ENCODE data around the gene STXBP6.

The STXBP6 gene

GRCh38 chr14:25055992-25056687 lies 6.2 kb upstream of the STXBP6 start:
- H3K4me3 ChIP-seq (ENCODE audit: low read depth, low read length): no peak overlapping the region
- no peaks in the 10 kb centered on the region for H3K27me3 ChIP-seq (replicated peaks)
- no peaks in the 10 kb centered on the region for H3K36me3 ChIP-seq (replicated peaks)
- no peak overlapping the region for H3K27ac ChIP-seq
- DNase-seq: no peak
- in situ Hi-C loops (cut with HindIII; ENCODE audit: low pct_ligation_motif_present, low sequenced_read_pairs): no loop called here
- TF ChIP-seq, protein P1, sequence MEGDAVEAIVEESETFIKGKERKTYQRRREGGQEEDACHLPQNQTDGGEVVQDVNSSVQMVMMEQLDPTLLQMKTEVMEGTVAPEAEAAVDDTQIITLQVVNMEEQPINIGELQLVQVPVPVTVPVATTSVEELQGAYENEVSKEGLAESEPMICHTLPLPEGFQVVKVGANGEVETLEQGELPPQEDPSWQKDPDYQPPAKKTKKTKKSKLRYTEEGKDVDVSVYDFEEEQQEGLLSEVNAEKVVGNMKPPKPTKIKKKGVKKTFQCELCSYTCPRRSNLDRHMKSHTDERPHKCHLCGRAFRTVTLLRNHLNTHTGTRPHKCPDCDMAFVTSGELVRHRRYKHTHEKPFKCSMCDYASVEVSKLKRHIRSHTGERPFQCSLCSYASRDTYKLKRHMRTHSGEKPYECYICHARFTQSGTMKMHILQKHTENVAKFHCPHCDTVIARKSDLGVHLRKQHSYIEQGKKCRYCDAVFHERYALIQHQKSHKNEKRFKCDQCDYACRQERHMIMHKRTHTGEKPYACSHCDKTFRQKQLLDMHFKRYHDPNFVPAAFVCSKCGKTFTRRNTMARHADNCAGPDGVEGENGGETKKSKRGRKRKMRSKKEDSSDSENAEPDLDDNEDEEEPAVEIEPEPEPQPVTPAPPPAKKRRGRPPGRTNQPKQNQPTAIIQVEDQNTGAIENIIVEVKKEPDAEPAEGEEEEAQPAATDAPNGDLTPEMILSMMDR (IDR thresholded peaks at IDR 0.05; ENCODE audit: low read depth, low read length, missing control alignments): no peak

GRCh38 chr14:25055005-25055404 lies 5.1 kb upstream of the STXBP6 start:
- TF ChIP-seq, protein P1 (IDR thresholded peaks at IDR 0.05; ENCODE audit: low read depth, low read length, missing control alignments): no peak
- in situ Hi-C loops (cut with HindIII; ENCODE audit: low pct_ligation_motif_present, low sequenced_read_pairs): no loop called here
- H3K27ac ChIP-seq: no peak overlapping the region
- H3K36me3 ChIP-seq (replicated peaks): no peaks in the 10 kb centered on the region
- no peak overlapping the region for H3K4me3 ChIP-seq (ENCODE audit: low read depth, low read length)
- peaks cover 4% of the 10 kb centered on the region for H3K27me3 ChIP-seq (replicated peaks)
- no peak for DNase-seq

DNA sequence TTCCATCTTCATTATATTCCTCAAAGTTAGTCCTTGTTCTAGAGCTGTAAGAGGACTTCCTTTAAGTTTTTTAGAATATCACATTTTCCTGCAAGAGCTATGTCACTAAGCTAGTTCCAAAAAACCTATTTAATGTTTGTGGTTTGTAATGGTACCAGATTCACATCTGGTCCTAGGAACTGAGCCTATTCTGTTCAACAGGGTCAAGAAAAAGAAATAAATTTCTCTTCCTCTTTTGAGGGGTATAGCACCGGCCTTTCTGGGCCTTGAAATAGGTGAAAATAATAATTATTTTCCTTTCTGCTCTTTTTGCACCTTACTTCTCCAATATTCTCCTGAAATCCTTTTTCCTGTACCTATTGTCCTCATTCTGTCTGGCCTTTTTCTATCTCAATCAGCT lies 3.6 kb upstream of the STXBP6 start:
- Histone ChIP-seq H3K4me3 (ENCODE audit: low read depth, low read length) (no peak overlapping the region), H3K36me3 (replicated peaks) (no peaks in the 10 kb centered on the region), H3K27me3 (replicated peaks) (peaks cover 11% of the 10 kb centered on the region), H3K27ac (no peak overlapping the region)
- no peak for DNase-seq
- TF ChIP-seq, protein P1 (IDR thresholded peaks at IDR 0.05; ENCODE audit: low read depth, low read length, missing control alignments): no peak
- in situ Hi-C loops (cut with HindIII; ENCODE audit: low pct_ligation_motif_present, low sequenced_read_pairs): no loop called here

GRCh38 chr14:25052921-25053320 lies 3.0 kb upstream of the STXBP6 start:
- Histone ChIP-seq H3K27ac (no peak overlapping the region), H3K36me3 (replicated peaks) (no peaks in the 10 kb centered on the region), H3K27me3 (replicated peaks) (peaks cover 11% of the 10 kb centered on the region), H3K4me3 (ENCODE audit: low read depth, low read length) (no peak overlapping the region)
- TF ChIP-seq, protein P1 (IDR thresholded peaks at IDR 0.05; ENCODE audit: low read depth, low read length, missing control alignments): no peak
- in situ Hi-C loops (cut with HindIII; ENCODE audit: low pct_ligation_motif_present, low sequenced_read_pairs): no loop called here
- DNase-seq: no peak

DNA sequence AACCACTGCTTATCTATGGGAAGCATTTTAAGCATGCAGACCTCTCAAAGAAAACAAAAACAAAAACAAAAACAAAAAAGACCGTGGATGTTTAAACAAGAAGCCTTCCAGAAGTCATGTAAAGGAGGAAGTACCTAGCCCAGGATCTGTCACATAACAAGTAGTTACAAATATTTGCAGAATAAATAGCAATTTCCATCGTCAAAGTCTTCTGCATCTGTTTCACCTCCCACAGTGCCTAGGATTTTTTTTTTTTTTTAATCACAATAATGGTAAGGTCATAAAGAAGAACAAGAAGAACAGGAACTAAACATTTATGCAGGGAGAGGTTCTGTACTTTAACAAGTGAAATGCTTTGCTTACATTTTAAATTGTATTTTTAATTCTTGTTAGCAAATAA lies 2.4 kb upstream of the STXBP6 start:
- Histone ChIP-seq H3K27ac (no peak overlapping the region), H3K36me3 (replicated peaks) (no peaks in the 10 kb centered on the region), H3K4me3 (ENCODE audit: low read depth, low read length) (no peak overlapping the region), H3K27me3 (replicated peaks) (peaks cover 11% of the 10 kb centered on the region)
- in situ Hi-C loops (cut with HindIII; ENCODE audit: low pct_ligation_motif_present, low sequenced_read_pairs): no loop called here
- DNase-seq: no peak
- TF ChIP-seq, protein P1 (IDR thresholded peaks at IDR 0.05; ENCODE audit: low read depth, low read length, missing control alignments): no peak
